ENCODE data around the gene SYT14. TPM values are rescaled to one million over a fixed set of nuclear protein-coding genes. Genes with fewer than 3 reads are reported as not detected.

The SYT14 gene
- polyA plus RNA-seq, 3 donors = not detected

DNA sequence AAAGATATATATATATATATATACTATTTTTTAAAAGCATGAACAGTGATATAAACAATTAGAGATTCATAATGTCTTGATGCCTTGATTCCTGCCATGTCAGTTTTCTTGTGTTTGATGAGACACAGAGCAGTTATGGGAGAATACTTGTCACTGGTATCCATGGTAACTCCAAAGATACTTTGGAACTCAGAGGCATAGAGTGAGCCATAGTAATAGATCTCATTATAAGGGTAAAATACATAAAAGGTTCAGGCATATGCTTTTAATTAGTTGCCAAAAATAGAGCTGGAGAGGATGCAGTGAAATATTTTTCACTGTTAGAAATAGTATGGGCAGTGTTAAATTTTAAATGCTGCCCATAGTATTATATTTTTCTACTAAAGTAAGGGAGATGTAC, 134.1 kb downstream of the SYT14 start:
- no peak for DNase-seq
- intact Hi-C loops (cut with micrococcal nuclease) = no loop called here
- H3K27ac ChIP-seq (ENCODE audit: low read depth in 1 of 2, low read length in 2 of 2) = no peak overlapping the region

DNA sequence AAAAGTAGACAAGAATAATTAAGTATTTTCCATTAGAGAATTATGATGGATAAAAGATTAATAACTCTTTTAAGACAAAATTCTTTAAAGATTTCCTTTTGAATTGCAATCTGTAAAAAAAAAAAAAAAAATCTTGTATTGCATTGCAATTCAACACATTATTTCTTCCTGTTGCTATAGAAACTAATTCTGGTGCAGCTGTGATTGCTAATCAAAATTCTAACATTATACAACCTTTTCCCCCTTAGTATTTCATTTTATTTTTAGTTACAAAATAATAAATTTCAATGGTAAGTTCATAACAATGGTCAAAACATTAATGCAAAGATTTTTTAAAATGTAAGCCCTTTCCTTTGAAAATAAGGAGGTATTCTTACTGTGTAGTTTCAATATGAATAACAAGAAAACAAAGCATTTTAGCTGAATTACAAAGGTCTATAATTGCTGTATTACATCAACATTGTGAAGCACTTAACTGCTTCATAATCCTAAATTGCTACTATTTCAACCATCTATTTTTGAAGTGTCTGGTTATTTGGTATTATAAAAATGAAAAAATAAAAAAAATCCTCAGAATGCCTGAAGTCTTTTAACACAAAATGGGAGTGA, 135.0 kb downstream of the SYT14 start:
- Mint-ChIP-seq H3K27me3 (ENCODE audit: low read depth in 3 of 3) (peaks cover 0 to 2% (median 0%) of the 10 kb centered on the region in 3 donors), H3K36me3 (no peaks in the 10 kb centered on the region)

More for the DNA sequence above, 134.1 kb downstream of the SYT14 start:
- Histone ChIP-seq H4K20me1 (ENCODE audit: insufficient read depth, low read length) (no peaks in the 10 kb centered on the region), H3K4me2 (replicated peaks; ENCODE audit: extremely low read depth, low read length, poor library complexity, severe bottlenecking) (no peak overlapping the region), H3K4me1 (ENCODE audit: control insufficient read depth in 1 of 2, insufficient read depth in 2 of 2, low read length in 2 of 2) (no peaks in the 10 kb centered on the region), H3K4me3 (replicated peaks in 1 of 3; ENCODE audit: low read depth in 2 of 3, low read length in 3 of 3) (no peak overlapping the region), H3K36me3 (replicated peaks in 1 of 2; ENCODE audit: control insufficient read depth in 1 of 2, insufficient read depth in 2 of 2, low read length in 2 of 2) (no peaks in the 10 kb centered on the region), H2AFZ (ENCODE audit: insufficient read depth, low read depth, low read length, poor library complexity, severe bottlenecking) (no peak overlapping the region), H3K79me2 (ENCODE audit: insufficient read depth, low read length) (no peaks in the 10 kb centered on the region), H3K27me3 (ENCODE audit: control insufficient read depth in 2 of 2, insufficient read depth in 2 of 2, low read length in 2 of 2) (no peaks in the 10 kb centered on the region), H3K9ac (ENCODE audit: insufficient read depth, low read length, poor library complexity, severe bottlenecking) (no peak overlapping the region), H3K9me3 (replicated peaks in 1 of 2; ENCODE audit: control insufficient read depth in 1 of 2, insufficient read depth in 1 of 2, low read length in 2 of 2) (peaks cover 0 to 4% of the 10 kb centered on the region in 2 donors)
- H3K4me3 Mint-ChIP-seq = no peak overlapping the region
- H3K4me1 Mint-ChIP-seq = no peaks in the 10 kb centered on the region
- H3K27me3 Mint-ChIP-seq (ENCODE audit: low read depth in 3 of 3) = peaks cover 0 to 2% (median 0%) of the 10 kb centered on the region in 3 donors
- peaks cover 0 to 7% (median 0%) of the 10 kb centered on the region in 7 donors for H3K9me3 Mint-ChIP-seq
- TF ChIP-seq, protein P1, sequence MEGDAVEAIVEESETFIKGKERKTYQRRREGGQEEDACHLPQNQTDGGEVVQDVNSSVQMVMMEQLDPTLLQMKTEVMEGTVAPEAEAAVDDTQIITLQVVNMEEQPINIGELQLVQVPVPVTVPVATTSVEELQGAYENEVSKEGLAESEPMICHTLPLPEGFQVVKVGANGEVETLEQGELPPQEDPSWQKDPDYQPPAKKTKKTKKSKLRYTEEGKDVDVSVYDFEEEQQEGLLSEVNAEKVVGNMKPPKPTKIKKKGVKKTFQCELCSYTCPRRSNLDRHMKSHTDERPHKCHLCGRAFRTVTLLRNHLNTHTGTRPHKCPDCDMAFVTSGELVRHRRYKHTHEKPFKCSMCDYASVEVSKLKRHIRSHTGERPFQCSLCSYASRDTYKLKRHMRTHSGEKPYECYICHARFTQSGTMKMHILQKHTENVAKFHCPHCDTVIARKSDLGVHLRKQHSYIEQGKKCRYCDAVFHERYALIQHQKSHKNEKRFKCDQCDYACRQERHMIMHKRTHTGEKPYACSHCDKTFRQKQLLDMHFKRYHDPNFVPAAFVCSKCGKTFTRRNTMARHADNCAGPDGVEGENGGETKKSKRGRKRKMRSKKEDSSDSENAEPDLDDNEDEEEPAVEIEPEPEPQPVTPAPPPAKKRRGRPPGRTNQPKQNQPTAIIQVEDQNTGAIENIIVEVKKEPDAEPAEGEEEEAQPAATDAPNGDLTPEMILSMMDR (IDR thresholded peaks at IDR 0.05) = no peak
- no peaks in the 10 kb centered on the region for H3K36me3 Mint-ChIP-seq
- H3K27ac Mint-ChIP-seq = no peak overlapping the region

More for the DNA sequence above, 135.0 kb downstream of the SYT14 start:
- Histone ChIP-seq H2AFZ (ENCODE audit: insufficient read depth, low read depth, low read length, poor library complexity, severe bottlenecking) (no peak overlapping the region), H3K4me2 (replicated peaks; ENCODE audit: extremely low read depth, low read length, poor library complexity, severe bottlenecking) (no peak overlapping the region), H3K9ac (ENCODE audit: insufficient read depth, low read length, poor library complexity, severe bottlenecking) (no peak overlapping the region), H3K9me3 (replicated peaks in 1 of 2; ENCODE audit: control insufficient read depth in 1 of 2, insufficient read depth in 1 of 2, low read length in 2 of 2) (peaks cover 0 to 6% of the 10 kb centered on the region in 2 donors), H3K79me2 (ENCODE audit: insufficient read depth, low read length) (no peaks in the 10 kb centered on the region), H3K4me1 (ENCODE audit: control insufficient read depth in 1 of 2, insufficient read depth in 2 of 2, low read length in 2 of 2) (no peaks in the 10 kb centered on the region), H4K20me1 (ENCODE audit: insufficient read depth, low read length) (no peaks in the 10 kb centered on the region), H3K27me3 (ENCODE audit: control insufficient read depth in 2 of 2, insufficient read depth in 2 of 2, low read length in 2 of 2) (no peaks in the 10 kb centered on the region), H3K27ac (ENCODE audit: low read depth in 1 of 2, low read length in 2 of 2) (no peak overlapping the region), H3K4me3 (replicated peaks in 1 of 3; ENCODE audit: low read depth in 2 of 3, low read length in 3 of 3) (no peak overlapping the region), H3K36me3 (replicated peaks in 1 of 2; ENCODE audit: control insufficient read depth in 1 of 2, insufficient read depth in 2 of 2, low read length in 2 of 2) (no peaks in the 10 kb centered on the region)
- intact Hi-C loops (cut with micrococcal nuclease) = no loop called here
- Mint-ChIP-seq H3K27ac (no peak overlapping the region), H3K9me3 (peaks cover 0 to 7% (median 0%) of the 10 kb centered on the region in 7 donors), H3K4me3 (no peak overlapping the region), H3K4me1 (no peaks in the 10 kb centered on the region)
- DNase-seq = no peak
- TF ChIP-seq, protein P1 (IDR thresholded peaks at IDR 0.05) = no peak

Data from CD14-positive monocyte (primary cell).